ENCODE measurements around the gene MPHOSPH10.

The MPHOSPH10 gene

DNA sequence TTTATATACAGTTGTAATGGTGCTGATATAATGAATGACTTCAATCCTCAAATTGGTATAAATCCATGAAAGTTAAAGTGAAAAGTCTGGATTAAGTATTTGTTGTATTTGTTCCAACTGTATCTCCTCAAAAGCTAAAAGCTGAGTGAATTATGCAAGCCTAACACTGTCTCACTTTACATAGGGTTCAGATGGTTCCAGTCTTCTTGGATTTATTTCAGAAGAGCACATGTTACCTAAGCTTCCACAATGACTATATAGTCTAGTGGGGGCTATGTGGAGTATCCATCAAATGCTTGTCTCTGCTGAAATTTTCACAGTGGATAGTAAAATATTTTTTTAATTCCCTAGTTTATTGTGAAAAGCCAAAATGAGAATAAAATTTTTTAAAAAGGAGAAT is 13.4 kb upstream of the MPHOSPH10 start:
- TF ChIP-seq, protein P1, sequence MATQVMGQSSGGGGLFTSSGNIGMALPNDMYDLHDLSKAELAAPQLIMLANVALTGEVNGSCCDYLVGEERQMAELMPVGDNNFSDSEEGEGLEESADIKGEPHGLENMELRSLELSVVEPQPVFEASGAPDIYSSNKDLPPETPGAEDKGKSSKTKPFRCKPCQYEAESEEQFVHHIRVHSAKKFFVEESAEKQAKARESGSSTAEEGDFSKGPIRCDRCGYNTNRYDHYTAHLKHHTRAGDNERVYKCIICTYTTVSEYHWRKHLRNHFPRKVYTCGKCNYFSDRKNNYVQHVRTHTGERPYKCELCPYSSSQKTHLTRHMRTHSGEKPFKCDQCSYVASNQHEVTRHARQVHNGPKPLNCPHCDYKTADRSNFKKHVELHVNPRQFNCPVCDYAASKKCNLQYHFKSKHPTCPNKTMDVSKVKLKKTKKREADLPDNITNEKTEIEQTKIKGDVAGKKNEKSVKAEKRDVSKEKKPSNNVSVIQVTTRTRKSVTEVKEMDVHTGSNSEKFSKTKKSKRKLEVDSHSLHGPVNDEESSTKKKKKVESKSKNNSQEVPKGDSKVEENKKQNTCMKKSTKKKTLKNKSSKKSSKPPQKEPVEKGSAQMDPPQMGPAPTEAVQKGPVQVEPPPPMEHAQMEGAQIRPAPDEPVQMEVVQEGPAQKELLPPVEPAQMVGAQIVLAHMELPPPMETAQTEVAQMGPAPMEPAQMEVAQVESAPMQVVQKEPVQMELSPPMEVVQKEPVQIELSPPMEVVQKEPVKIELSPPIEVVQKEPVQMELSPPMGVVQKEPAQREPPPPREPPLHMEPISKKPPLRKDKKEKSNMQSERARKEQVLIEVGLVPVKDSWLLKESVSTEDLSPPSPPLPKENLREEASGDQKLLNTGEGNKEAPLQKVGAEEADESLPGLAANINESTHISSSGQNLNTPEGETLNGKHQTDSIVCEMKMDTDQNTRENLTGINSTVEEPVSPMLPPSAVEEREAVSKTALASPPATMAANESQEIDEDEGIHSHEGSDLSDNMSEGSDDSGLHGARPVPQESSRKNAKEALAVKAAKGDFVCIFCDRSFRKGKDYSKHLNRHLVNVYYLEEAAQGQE (IDR thresholded peaks at IDR 0.05; ENCODE audit: low read depth): no peak
- TF ChIP-seq, protein P2, sequence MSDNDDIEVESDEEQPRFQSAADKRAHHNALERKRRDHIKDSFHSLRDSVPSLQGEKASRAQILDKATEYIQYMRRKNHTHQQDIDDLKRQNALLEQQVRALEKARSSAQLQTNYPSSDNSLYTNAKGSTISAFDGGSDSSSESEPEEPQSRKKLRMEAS (IDR thresholded peaks at IDR 0.05): no peak
- TF ChIP-seq RAD21 (IDR thresholded peaks at IDR 0.05; ENCODE audit: low read depth) (no peak), EGR1 (IDR thresholded peaks at IDR 0.05) (no peak), FOXM1 (IDR thresholded peaks at IDR 0.05; ENCODE audit: borderline replicate concordance, low read depth) (no peak)

DNA sequence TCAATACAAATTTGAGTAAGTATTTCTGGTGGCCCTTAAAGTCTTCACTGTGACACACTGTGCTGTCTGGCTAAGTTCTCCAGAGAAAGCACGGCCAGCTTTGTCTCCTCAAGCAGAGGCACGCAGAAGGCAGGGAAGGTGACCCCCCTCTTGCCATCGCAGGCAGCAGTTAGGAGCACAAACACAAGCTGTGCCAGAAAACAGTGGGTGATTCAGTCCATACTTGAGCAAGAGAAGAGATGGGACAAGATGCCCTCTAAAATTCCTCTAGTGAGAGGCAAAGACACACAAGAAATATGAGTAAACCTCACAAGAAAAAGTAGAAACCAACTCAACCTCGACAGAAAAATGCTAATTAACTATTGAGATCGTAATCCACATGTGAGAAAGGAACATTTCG is 10.2 kb upstream of the MPHOSPH10 start:
- no peak for TF ChIP-seq EGR1 (IDR thresholded peaks at IDR 0.05)
- no peak for TF ChIP-seq NFIC (IDR thresholded peaks at IDR 0.05)
- TF ChIP-seq, protein P2 (IDR thresholded peaks at IDR 0.05): no peak
- TF ChIP-seq CREB1 (IDR thresholded peaks at IDR 0.05; ENCODE audit: low read depth): no peak
- TF ChIP-seq YY1 (IDR thresholded peaks at IDR 0.05; ENCODE audit: low read depth): no peak
- no peak for TF ChIP-seq EP300 (IDR thresholded peaks at IDR 0.05; ENCODE audit: borderline replicate concordance)
- TF ChIP-seq TEAD4 (IDR thresholded peaks at IDR 0.05): no peak
- TF ChIP-seq, protein P3, sequence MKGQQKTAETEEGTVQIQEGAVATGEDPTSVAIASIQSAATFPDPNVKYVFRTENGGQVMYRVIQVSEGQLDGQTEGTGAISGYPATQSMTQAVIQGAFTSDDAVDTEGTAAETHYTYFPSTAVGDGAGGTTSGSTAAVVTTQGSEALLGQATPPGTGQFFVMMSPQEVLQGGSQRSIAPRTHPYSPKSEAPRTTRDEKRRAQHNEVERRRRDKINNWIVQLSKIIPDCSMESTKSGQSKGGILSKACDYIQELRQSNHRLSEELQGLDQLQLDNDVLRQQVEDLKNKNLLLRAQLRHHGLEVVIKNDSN (IDR thresholded peaks at IDR 0.05): no peak
- no peak for TF ChIP-seq FOXM1 (IDR thresholded peaks at IDR 0.05; ENCODE audit: borderline replicate concordance, low read depth)
- no peak for TF ChIP-seq ZBTB7A (IDR thresholded peaks at IDR 0.05; ENCODE audit: low read depth)
- TF ChIP-seq TCF12 (IDR thresholded peaks at IDR 0.05; ENCODE audit: low read depth): no peak
- TF ChIP-seq TAF1 (IDR thresholded peaks at IDR 0.05; ENCODE audit: low read depth): no peak
- no peak for TF ChIP-seq RAD21 (IDR thresholded peaks at IDR 0.05; ENCODE audit: low read depth)
- TF ChIP-seq CEBPB (IDR thresholded peaks at IDR 0.05): no peak
- TF ChIP-seq, protein P1 (IDR thresholded peaks at IDR 0.05; ENCODE audit: low read depth): no peak

DNA sequence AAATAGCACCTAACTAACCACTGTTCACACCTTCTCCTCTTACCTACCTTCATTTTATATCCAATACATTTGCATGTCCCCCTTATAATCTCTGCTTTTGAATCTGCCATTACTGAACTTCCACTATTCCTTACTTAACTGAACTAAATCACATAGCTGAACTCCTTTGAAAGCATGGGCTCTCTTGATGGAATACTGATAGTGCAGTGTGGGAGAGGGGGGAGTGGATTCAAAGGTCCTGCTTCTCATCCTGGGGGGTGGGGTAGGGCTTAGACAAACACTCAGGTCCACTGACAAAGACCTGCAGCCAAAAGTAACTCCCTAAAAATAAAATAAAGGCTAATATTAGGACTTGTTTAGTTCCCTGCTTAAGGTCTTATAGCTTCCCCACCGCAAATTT is 9.0 kb upstream of the MPHOSPH10 start:
- TF ChIP-seq FOXM1 (IDR thresholded peaks at IDR 0.05; ENCODE audit: borderline replicate concordance, low read depth) (no peak), ZBTB7A (IDR thresholded peaks at IDR 0.05; ENCODE audit: low read depth) (no peak), TEAD4 (IDR thresholded peaks at IDR 0.05) (no peak), TAF1 (IDR thresholded peaks at IDR 0.05; ENCODE audit: low read depth) (no peak), CREB1 (IDR thresholded peaks at IDR 0.05; ENCODE audit: low read depth) (no peak), NFIC (IDR thresholded peaks at IDR 0.05) (no peak), CEBPB (IDR thresholded peaks at IDR 0.05) (no peak), EGR1 (IDR thresholded peaks at IDR 0.05) (no peak), EP300 (IDR thresholded peaks at IDR 0.05; ENCODE audit: borderline replicate concordance) (no peak), TCF12 (IDR thresholded peaks at IDR 0.05; ENCODE audit: low read depth) (no peak), YY1 (IDR thresholded peaks at IDR 0.05; ENCODE audit: low read depth) (no peak)
- TF ChIP-seq, protein P2 (IDR thresholded peaks at IDR 0.05): no peak
- TF ChIP-seq, protein P1 (IDR thresholded peaks at IDR 0.05; ENCODE audit: low read depth): no peak
- TF ChIP-seq, protein P3 (IDR thresholded peaks at IDR 0.05): no peak

DNA sequence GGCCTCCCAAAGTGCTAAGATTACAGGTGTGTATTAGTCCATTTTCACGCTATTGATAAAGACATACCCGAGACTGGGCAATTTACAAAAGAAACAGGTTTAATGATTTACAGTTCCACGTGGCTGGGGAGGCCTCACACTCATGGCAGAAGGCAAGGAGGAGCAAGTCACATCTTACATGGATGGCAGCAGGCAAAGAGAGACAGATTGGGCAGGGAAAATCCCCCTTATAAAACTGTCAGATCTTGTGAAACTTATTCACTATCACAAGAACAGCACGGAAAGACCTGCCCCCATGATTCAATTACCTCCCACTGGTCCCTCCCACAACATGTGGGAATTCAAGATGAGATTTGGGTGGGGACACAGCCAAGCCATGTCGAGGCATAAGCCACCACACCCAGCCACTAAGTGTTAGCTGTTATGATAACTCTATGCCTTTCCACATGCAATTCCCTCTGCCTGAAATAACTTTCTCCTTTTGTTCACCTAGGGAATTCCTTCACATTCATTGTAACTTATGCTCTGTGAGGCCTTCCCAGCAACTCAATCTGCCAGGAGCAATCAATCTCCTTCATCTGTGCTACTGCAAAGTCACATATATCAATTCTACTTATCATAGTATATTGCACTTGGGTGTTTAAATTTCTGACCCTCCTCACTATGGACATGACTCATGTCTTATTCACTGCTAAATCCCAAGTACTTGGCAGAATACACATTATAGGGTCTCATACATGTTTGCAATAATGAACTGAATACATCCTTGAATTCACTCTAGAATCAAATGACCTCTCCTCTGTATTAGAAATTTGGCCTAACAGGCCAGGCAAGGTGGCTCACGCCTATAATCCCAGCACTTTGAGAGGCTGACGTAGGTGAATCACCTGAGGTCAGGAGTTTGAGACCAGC is 7.8 kb upstream of the MPHOSPH10 start:
- TF ChIP-seq RAD21 (IDR thresholded peaks at IDR 0.05; ENCODE audit: low read depth) (no peak), FOXM1 (IDR thresholded peaks at IDR 0.05; ENCODE audit: borderline replicate concordance, low read depth) (no peak), TAF1 (IDR thresholded peaks at IDR 0.05; ENCODE audit: low read depth) (no peak), EP300 (IDR thresholded peaks at IDR 0.05; ENCODE audit: borderline replicate concordance) (no peak), CEBPB (IDR thresholded peaks at IDR 0.05) (no peak), ZBTB7A (IDR thresholded peaks at IDR 0.05; ENCODE audit: low read depth) (no peak), NFIC (IDR thresholded peaks at IDR 0.05) (no peak)
- TF ChIP-seq, protein P1 (IDR thresholded peaks at IDR 0.05; ENCODE audit: low read depth): no peak
- TF ChIP-seq, protein P2 (IDR thresholded peaks at IDR 0.05): no peak

Measured in Ishikawa (cell line).